Activated CD8-positive, alpha-beta memory T cell treated with anti-CD3 and anti-CD28 coated beads for 24 hours (primary cell): ENCODE results near the gene COL27A1.

Experiments
- DNase-seq: peaks from one replicate; pipeline ENCODE4 v3.0.0-alpha.2; 2020

COL27A1 gene

DNA sequence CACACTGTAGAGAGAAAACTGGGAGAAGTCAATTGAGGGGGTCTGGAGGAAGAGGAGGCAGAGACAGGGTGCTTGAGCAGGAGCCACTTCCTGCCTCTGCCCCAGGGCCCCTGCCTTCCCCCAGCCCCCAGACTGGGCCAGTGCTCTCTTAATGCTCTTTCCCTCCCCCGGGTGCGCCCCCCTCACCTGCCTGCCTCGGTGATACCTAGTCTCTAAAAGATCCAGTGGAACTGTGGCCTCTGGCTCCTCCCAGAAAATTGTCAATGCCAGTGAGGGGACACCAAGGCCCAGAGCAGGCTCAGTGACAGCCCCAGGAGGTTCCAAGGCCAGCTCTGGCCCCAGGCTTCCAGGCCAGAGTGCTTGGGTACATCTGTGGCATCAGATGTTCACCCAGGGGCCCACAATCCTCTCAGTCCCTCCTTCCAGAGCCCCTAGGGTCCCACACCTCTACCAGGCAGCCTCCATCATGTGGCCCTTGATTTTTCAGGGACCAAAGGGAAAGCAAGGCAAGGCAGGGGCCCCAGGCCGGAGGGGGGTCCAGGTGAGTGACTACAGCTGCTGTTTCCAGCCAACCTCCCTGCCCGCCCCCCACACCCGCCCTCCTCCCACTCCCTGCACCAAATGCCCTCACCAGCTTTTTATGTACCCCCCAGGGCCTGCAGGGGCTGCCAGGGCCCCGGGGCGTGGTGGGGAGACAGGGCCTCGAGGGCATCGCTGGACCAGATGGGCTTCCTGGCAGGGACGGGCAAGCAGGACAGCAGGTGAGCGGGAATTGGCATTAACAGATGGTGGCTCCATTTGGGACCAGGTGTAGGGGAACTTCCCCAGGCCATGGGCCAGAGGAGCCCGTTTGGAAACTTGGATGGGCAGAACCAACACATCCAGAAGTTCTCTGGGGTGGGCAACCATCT, 134.5 kb downstream of the COL27A1 start:
- peak; percentile 40 for DNase-seq

DNA sequence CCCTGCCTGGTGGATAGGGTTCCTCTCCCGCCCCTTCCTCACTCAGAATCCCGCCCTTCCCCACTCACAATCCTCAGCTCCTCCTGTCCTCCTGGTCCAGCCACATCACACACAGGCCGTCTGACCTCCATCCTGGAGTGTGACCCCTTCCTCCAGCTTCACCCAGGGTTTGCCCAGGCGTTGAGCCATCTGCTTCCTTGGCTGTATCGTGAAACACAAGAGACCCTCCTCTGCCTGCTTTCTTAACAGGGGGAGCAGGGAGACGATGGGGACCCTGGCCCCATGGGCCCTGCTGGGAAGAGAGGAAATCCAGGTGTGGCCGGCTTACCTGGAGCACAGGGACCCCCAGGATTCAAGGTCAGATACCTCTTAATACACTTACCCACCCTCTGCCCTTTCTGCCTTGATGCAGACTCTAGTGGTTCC, 135.2 kb downstream of the COL27A1 start:
- DNase-seq, result no peak

DNA sequence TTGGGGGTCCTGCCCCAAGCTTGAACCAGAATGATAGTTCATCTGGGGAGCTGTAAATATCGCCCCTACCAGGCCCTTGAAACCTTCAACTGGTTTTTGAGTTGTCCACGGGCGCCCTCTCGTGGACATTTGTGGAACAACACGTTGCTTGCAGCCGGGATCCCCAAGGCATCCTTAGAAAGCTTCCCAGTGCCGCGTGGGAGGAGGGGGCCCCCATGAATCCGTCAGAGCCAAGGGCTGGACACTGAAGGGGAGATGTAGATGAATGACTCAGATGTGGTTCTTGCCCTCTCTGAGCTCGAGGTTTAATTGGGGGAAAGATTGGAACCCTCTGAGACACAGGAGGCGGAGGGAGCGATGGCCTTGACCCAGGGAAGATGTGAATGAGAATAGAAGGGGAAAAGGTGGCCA, 135.7 kb downstream of the COL27A1 start:
- DNase-seq, result peak; percentile 93

DNA sequence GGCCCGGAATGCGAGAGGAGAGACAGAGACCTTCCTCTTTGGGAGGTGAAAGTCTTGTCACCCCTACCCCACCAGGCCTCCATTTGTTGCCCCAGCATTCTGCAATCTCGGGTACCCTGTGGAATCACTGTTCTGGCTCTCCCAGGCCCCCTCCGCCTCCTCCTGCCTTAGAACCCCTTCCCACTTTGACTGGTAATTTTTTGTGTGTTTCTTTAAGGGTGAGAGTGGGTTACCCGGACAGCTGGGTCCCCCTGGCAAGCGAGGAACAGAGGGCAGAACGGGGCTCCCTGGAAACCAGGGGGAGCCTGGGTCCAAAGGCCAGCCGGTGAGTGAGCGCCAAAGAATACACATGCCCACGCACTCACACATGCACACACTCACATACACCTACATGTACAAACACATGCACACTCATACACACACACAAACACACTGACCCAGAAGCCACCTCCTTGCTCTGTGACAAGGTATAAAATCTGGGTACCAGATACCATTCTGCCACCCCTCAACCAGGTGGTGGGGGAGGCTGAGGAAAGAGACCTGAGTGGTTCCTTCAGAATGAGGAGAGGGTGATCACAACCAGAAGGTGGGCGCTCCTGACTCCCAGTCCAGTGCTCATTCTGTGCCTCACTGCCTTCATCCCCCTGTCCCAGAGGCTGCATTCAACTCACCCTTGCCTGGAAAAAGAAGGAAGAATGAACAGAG, 136.7 kb downstream of the COL27A1 start:
- peak; percentile 30 for DNase-seq

DNA sequence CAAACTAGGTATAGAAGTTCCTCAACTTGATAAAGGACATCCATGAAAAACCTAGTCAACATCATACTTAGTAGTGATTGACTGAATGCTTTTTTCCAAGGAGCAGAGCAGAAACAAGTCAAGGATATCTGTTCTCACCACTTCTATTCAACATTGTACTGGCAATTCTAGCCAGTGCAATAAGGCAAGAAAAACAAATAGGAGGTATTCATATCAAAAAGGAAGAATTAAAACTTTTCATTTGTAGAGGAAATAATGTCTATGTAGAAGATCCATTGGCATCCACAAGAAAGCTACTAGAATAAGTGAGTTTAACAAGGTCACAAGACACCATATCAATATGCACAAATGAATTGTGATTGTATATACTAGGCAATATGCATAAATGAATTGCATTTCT, 139.3 kb downstream of the COL27A1 start:
- no peak for DNase-seq

DNA sequence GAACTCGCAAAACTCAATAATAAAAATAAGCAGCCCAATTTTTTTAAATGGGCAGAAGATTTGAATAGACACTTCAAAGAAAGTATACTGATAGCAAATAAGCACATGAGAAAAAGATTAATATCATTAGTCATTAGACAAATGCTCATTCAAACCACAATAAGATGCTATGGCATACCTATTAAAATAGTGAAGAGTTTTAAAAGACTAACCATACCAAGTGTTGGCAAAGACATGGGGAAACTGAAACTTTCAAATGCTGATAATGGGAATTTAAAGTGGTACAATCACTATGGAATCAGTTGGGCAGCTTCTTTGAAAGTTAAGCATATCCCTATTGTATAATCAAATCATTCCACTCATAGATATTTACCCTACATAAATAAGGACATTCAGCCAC, 141.0 kb downstream of the COL27A1 start:
- DNase-seq, result no peak

DNA sequence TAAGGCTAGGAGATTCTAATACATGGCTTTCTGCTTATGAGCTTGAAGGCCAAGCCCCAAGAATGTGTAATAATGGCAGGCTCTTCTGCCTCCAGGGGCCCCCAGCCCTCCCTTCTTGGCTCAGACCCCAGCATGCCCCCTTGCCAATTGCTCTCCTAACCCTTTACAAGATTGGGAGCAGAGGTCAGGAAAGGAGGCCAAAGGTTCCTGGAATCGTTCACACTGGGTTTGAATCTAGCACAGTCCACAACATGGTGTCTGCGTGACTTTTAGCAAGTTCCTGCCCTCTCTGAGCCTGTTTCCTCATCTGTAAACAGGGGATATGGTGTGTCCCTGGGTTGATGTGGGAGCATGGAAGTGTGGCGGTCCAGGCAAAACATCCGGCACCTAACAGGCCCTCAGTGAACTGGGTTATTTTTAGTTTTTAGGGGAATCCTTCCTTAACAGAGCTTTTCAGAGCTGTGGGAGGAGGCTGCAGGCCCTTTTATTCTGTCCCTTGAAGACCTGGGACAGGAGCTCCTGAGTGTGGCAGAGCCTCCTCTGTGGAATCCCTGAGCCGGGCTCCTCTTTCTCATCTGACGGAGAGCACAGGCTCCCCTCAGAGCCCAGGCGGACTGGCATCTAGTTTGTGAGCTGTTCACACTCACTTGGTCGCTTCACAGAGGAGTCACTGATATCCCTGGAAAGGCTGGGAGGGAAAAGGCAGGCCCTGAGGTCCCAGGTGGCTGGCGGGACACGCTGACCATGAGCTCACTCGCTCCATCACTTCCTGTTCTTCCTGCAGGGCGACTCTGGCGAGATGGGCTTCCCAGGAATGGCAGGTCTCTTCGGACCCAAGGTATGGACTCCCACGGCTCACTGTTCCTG, 144.2 kb downstream of the COL27A1 start:
- DNase-seq, result peak; percentile 40

DNA sequence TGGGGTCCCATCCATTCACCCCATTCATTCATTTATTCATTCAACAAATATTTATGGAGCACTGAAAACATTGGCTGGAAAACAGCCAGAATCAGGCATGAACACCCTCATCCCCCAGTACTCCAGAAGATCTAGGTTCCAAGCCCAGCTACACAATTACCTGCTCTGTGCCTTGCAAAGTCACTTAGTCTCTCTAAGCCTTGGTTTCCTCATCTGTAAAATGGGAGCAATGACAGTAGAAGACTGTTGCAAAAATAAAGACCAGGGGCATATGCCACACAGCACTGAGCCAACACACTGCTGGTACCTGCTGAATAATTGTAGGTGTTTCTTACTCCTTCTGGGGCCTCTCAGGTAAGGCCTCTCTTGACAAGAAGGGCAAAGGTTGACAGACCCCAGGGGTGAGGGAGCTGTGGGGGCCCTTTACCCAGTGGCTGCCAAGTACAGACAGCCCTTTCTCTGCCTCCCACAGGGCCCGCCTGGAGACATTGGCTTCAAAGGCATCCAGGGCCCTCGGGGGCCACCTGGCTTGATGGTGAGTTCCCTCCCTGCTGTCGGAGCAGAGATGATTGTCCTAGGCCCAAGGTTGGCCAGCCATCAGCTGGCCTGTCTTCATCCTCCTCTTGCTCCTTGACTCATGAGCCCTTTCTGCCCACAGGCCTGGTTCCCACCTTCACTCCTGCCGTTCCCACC, 145.0 kb downstream of the COL27A1 start:
- DNase-seq, result peak; percentile 37

DNA sequence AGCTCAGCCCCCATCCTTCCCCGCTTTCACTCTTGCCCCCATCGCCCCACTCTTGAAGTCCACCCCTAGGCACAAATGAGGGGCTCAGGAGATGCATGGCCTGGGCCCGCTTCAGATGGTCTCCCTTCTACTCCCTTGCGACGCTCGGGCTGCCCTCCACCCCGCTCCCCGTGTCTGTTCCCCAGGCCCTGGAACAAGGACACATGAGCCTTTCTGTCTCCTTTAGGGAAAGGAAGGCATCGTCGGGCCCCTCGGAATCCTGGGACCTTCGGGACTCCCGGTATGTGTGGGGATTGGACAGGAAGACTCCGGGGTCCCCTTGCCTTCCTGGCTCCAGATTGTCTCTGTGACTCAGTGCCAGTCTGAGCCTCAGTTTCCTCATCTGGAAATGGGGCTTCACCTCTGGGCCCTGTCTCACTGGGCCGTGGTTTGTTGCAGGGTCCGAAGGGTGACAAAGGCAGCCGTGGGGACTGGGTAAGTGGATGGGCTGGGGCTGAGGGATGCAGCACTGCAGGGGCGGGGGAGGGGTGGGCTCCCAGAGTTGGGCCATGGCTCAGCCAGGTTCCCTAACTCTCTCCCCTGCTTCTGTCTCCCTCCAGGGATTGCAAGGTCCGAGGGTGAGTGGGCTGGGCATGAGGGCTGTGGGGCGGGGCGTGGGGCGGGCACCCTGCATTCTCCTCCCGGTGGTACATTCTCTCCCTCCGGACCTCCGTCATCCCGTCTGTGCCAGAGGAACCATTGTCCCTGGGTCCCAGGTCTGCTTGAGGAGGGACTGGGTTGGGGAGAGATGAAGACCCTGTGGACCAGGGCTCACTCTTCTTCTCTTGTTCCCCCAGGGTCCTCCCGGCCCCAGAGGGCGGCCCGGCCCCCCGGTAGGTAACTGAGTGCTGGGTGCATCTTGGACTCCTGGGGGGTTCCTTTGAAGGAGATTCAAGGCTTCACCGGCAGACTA, 145.8 kb downstream of the COL27A1 start:
- DNase-seq, result peak; percentile 37

DNA sequence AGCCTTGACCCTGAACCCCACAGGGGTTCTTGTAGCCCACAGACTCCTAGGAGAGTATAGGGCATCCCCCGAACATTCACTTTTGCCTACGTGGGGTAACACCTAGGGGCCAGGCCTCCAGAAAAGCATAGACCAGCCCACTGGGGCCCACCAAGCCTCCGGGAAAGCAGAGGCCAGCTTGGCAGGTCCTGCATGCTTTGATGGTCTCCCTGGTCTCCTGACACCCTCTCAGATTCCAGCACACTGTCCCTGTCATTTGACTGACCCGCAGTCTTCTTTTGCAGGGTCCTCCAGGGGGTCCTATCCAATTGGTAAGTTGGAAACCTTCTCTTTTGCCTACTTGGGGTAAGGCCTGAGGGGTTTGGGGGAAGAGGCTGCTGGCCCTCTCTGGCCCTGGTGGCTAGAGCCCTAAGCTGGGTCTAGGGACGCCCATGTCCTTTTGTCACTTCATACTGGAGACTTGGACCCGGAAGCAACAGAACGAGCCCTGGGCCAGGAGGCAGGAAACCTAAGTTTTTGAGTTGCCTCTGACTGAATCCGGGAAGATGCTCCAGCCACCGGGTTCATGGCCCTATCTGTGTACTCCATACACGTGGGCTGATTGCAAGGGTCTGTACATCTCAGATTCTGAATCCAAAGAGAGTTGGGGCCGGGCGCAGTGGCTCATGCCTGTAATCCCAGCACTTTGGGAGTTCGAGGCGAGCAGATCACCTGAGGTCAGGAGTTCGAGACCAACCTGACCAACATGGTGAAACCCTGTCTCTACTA, 146.6 kb downstream of the COL27A1 start:
- peak; percentile 47 for DNase-seq

DNA sequence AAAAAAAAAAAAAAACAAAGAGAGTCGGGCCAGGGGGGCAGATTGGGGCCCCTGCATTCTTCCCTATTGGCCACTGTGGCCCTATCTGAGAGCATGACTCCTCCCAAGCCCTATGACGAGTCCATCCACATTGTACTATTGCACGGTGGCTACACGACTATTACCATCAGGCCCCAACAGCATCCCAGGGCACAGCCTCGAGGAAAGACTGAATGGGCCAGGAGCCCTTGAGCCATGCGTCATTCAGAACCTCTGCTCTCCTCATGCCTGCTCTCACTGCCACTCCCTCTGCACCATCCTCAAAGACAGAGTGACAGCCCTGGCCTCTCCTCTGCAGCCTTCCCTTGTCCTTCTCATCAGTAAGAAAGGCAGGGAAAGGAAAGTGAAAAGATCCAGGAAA, 147.4 kb downstream of the COL27A1 start:
- DNase-seq, result no peak

DNA sequence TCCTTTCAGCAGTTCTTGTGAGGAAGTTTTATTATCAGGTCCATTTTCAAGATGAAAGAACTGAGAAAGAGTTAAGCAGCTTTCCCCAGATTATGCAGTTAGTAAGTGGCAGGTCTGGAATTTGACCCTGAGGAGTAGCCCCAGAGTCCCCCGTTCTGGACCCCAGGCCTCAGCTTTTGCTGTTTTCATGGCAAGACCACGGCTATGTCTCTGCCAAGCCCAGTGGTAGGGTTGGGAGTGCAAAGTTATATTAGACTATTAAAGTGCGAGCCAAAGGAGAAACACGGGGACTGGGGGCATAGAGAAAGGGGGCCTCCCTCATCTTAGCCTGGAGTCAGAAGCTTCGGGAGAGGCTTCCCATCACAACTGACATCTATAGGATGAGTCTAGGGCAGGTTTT, 148.2 kb downstream of the COL27A1 start:
- DNase-seq, result peak; percentile 45

DNA sequence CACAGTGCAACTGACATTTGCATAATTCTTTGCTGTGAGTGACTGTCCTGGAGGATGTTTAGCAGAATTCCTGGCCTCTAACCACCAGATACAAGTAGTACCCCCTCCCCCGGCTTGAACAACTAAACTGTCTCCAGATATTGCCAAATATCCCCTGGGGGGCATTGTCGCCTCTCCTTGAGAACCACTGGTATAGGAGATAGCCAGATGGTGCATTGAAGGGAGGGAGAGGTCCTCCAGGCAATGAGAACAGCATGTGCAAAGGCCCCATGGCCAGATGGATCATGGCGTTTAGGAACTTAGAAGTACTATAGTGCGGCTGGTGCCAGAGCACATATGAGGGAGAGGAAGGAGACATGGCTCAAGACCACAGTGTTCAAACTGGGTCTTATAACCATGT, 148.6 kb downstream of the COL27A1 start:
- DNase-seq, result peak; percentile 41

DNA sequence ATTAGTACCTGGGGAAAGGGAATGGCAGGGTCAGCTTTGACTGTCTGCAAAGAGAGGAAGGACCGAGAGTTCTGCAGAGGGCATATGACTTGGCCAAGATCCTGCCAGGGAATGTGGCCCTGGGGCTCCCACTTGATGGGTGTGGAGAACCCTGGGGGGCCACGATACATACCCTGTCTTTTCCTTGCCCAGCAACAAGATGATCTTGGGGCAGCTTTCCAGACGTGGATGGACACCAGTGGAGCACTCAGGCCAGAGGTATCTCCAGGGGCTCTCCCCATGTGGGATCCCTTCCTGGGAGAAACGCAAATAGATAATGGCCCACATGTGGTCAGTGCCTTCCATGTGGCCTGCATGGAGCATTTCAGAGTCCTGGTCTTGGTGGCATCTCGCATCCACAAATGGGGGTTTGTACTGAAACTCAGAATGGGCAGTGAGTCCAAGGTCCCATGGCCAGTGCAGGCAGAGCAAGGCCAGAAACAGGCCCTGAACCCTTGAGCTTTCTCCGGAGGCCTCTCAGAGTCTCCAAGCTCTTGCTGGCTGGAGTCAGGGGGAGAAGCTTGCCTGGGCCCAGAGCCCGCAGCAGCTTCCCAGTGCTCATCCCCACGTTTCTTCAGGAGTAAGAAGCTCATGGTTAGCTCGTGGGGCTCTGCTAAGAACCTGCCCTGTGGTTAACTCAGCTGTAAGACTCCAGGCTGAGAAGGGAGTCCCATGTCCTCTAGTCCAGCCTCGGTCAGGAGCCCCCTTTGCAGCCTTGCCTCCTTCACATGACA, 149.3 kb downstream of the COL27A1 start:
- peak; percentile 50 for DNase-seq

DNA sequence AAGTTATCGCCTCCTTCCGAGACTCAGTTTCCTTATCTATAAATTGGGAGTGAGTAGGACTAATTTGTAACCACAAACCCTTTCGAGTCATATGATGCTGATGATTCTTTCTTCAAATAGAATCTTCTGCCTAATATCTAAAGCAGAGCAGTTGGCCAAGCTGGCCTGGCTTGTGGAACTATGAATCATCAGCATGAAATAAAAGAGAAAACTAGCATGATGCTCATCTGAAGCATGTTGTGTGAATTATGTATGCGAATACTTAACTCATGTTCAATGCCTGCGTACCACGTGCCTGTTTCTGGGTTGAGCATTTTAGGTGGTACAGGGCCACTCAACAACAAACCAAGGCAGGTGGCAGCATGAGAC, 152.5 kb downstream of the COL27A1 start:
- no peak for DNase-seq

DNA sequence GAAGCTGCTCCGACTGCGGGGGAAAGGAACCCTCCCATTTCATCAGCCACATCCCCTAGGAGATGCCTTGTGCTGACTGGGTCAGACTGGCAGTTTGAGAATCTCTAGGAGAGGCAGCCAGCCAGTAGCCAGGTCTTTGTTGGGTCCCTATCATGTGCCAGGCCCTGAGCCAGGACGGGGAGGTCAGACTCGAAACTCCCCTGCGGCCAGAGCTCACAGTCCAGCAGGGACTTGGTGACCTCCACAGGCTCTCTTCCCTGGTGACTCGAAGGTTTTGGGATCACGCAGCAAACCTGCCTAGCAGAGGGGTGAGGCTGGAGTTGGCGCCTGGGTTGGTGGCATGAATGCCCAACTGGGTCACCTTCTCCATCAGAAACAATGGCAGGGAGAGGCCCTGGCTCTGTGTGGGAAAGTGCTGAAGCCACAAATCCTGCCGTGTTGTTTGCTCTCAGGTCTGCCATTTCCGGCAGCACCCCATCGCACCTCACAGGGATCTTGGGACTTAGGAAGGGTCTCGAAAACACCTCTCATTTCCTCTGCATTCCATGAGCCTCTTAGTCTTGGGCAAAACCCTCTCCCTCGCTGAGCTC, 153.1 kb downstream of the COL27A1 start:
- peak; percentile 50 for DNase-seq

DNA sequence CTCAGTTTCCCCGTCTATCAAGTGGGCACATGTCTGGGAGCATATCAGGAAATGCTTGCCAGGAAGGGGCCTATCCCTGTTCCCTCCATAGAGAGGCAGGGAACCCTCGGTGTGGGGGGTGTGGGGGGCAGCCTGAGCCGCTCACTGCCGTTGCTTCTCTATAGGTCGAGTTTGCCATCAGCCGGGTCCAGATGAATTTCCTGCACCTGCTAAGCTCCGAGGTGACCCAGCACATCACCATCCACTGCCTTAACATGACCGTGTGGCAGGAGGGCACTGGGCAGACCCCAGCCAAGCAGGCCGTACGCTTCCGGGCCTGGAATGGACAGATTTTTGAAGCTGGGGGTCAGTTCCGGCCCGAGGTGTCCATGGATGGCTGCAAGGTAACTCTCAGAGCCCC, 153.8 kb downstream of the COL27A1 start:
- DNase-seq, result peak; percentile 4

DNA sequence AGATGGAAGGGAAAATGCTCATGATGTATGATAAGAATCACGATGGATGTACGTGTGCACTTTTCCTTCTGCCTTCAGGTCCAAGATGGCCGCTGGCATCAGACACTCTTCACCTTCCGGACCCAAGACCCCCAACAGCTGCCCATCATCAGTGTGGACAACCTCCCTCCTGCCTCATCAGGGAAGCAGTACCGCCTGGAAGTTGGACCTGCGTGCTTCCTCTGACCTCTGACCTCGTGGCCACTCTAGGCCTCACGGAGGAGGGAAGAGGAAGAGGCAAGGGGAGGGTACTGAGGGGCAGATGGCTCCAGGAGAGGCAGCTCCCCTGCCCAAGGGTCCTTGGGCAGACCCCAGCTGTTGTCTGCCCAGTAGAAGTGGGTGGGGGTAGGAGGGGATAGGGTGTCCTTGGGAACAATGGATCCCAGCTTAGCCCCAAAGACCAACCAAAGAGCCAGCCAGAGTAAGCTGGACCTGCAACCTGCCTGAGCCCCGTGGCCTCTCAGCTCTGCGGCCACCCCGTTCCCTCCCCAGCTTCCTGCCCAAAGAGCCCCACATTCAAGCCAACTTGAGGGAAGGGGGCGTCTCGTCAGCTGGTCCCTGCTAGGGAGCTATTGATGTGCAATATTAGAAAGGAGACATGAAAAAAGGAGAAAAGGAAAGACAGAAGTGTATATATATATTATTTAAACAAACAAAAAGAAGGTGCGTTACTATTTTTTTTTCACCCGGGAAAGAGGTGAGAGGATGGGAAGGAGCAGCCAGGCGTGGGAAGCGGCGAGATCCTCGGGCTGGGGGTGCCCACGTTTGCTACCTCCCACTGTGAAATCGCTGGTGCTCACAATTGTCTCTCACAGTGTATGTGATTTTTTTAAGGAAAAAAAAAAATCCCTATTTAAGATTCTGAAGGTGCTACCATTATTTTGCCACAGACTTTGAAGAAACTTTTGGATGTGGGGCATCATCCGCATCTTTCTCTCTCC, 155.4 kb downstream of the COL27A1 start:
- peak; percentile 33 for DNase-seq
